Measurements from ENCODE around the gene POLE.

The POLE gene

GRCh38 chr12:132665794-132666193 is 21.3 kb downstream of the POLE start:
- H2BK15ac ChIP-seq (ENCODE audit: low read depth, poor library complexity, severe bottlenecking) = no peak overlapping the region
- H4K8ac ChIP-seq (ENCODE audit: low read length) = no peak overlapping the region
- H2BK5ac ChIP-seq (ENCODE audit: low read depth, low read length, poor library complexity, severe bottlenecking) = no peak overlapping the region
- H3K4me3 ChIP-seq (ENCODE audit: insufficient read depth in 1 of 2, low read depth in 1 of 2, low read length in 2 of 2) = no peak overlapping the region
- WGBS = 97% methylated on average over 6 of the region's 6 CpGs
- no peaks in the 10 kb centered on the region for H3K79me1 ChIP-seq (replicated peaks; ENCODE audit: low read length, poor library complexity, severe bottlenecking)
- H3K14ac ChIP-seq (ENCODE audit: low read length in 2 of 2) = no peak overlapping the region
- no peak overlapping the region for H2AK5ac ChIP-seq (ENCODE audit: low read length, severe bottlenecking)
- no peak overlapping the region for H3K23ac ChIP-seq (ENCODE audit: low read length in 2 of 2)
- no peak overlapping the region for H3K27ac ChIP-seq (ENCODE audit: low read length, poor library complexity, severe bottlenecking)
- H3K27me3 ChIP-seq (ENCODE audit: control insufficient read depth in 1 of 2, insufficient read depth in 1 of 2, low read length in 2 of 2) = no peaks in the 10 kb centered on the region
- no peak overlapping the region for H3K4me2 ChIP-seq (ENCODE audit: low read length, poor library complexity, severe bottlenecking)
- no peak for DNase-seq
- H3K9me3 ChIP-seq (ENCODE audit: control insufficient read depth, low read length) = no peaks in the 10 kb centered on the region
- no peak overlapping the region for H2AFZ ChIP-seq (ENCODE audit: low read depth, low read length)
- H3K9ac ChIP-seq (ENCODE audit: low read length) = no peak overlapping the region
- H3K18ac ChIP-seq (ENCODE audit: low read depth in 1 of 2, low read length in 2 of 2) = no peak overlapping the region
- H2BK120ac ChIP-seq (ENCODE audit: low read depth, low read length) = no peak overlapping the region
- H2BK12ac ChIP-seq (ENCODE audit: low read length in 2 of 2) = no peak overlapping the region
- peaks cover 73 to 83% of the 10 kb centered on the region in 2 experiments for H3K36me3 ChIP-seq (ENCODE audit: control insufficient read depth in 1 of 2, insufficient read depth in 2 of 2, low read depth in 1 of 2, low read length in 2 of 2)
- peaks cover 3% of the 10 kb centered on the region for H3K4me1 ChIP-seq (ENCODE audit: control insufficient read depth, insufficient read depth, low read depth, low read length)
- H3K4ac ChIP-seq (ENCODE audit: low read depth in 1 of 2, low read length in 2 of 2) = no peak overlapping the region
- H4K91ac ChIP-seq (ENCODE audit: low read length) = no peak overlapping the region

GRCh38 chr12:132665149-132665491 is 22.0 kb downstream of the POLE start:
- H3K4me3 ChIP-seq (ENCODE audit: insufficient read depth in 1 of 2, low read depth in 1 of 2, low read length in 2 of 2) = no peak overlapping the region
- no peak overlapping the region for H3K18ac ChIP-seq (ENCODE audit: low read depth in 1 of 2, low read length in 2 of 2)
- no peaks in the 10 kb centered on the region for H3K27me3 ChIP-seq (ENCODE audit: control insufficient read depth in 1 of 2, insufficient read depth in 1 of 2, low read length in 2 of 2)
- no peak overlapping the region for H3K4ac ChIP-seq (ENCODE audit: low read depth in 1 of 2, low read length in 2 of 2)
- DNase-seq = no peak
- H3K79me1 ChIP-seq (replicated peaks; ENCODE audit: low read length, poor library complexity, severe bottlenecking) = no peaks in the 10 kb centered on the region
- H2BK120ac ChIP-seq (ENCODE audit: low read depth, low read length) = no peak overlapping the region
- H3K9me3 ChIP-seq (ENCODE audit: control insufficient read depth, low read length) = no peaks in the 10 kb centered on the region
- H4K91ac ChIP-seq (ENCODE audit: low read length) = no peak overlapping the region
- H2BK5ac ChIP-seq (ENCODE audit: low read depth, low read length, poor library complexity, severe bottlenecking) = no peak overlapping the region
- no peak overlapping the region for H2BK15ac ChIP-seq (ENCODE audit: low read depth, poor library complexity, severe bottlenecking)
- no peak overlapping the region for H3K23ac ChIP-seq (ENCODE audit: low read length in 2 of 2)
- no peak overlapping the region for H2AFZ ChIP-seq (ENCODE audit: low read depth, low read length)
- H2BK12ac ChIP-seq (ENCODE audit: low read length in 2 of 2) = no peak overlapping the region
- H3K27ac ChIP-seq (ENCODE audit: low read length, poor library complexity, severe bottlenecking) = no peak overlapping the region
- H4K8ac ChIP-seq (ENCODE audit: low read length) = no peak overlapping the region
- no peak overlapping the region for H3K4me2 ChIP-seq (ENCODE audit: low read length, poor library complexity, severe bottlenecking)
- H2AK5ac ChIP-seq (ENCODE audit: low read length, severe bottlenecking) = no peak overlapping the region
- H3K36me3 ChIP-seq (ENCODE audit: control insufficient read depth in 1 of 2, insufficient read depth in 2 of 2, low read depth in 1 of 2, low read length in 2 of 2) = peaks cover 78 to 88% of the 10 kb centered on the region in 2 experiments
- H3K4me1 ChIP-seq (ENCODE audit: control insufficient read depth, insufficient read depth, low read depth, low read length) = peaks cover 3% of the 10 kb centered on the region
- H3K14ac ChIP-seq (ENCODE audit: low read length in 2 of 2) = no peak overlapping the region
- H3K9ac ChIP-seq (ENCODE audit: low read length) = no peak overlapping the region
- 94% methylated on average over 12 of the region's 13 CpGs for WGBS

DNA sequence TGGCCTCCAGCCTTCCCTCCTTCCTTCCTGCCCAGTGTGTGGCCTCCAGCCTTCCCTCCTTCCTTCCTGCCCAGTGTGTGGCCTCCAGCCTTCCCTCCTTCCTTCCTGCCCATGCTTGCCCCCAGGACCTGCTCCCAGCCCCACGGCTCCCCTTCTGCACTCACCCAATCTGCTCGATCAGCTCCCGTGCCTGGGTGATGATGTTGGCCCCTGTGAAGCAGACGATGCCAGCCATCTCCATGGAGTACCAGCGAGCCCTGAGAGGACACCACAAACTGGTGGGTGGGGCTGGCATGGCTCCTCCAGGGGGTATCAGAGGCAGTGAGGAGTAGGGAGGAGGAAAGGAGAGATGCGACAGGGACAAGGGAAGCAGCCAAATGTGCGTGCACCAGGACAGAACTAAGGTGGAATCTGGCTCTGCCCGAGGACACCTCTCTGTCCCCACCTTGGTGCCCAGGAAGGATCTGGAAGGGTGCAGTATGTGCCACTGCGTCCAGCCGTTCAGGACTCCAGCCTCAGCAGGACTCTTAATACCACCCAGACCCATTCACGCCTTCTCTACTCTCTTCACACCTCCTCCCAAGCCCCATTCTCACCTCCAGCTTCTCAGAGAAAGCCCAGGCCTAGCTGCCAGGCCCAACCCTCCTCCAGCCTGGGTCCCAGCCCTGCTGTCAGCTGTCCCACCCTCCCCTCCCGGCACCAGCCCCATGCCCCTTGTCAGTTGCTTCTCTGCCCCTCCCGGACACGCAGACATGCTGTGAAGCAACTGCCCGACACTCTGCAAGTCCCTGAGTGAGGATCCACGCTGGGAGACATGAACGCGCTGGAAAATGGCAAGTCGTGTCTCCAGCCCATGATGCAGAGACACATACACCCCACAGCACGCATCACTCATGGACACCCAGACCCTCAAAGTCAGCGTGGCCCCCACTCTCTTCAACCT is 22.7 kb downstream of the POLE start:
- H2BK5ac ChIP-seq (ENCODE audit: low read depth, low read length, poor library complexity, severe bottlenecking) = no peak overlapping the region
- no peak overlapping the region for H2BK120ac ChIP-seq (ENCODE audit: low read depth, low read length)
- no peak overlapping the region for H3K4me3 ChIP-seq (ENCODE audit: insufficient read depth in 1 of 2, low read depth in 1 of 2, low read length in 2 of 2)
- H3K9me3 ChIP-seq (ENCODE audit: control insufficient read depth, low read length) = no peaks in the 10 kb centered on the region
- no peak overlapping the region for H3K18ac ChIP-seq (ENCODE audit: low read depth in 1 of 2, low read length in 2 of 2)
- H2BK12ac ChIP-seq (ENCODE audit: low read length in 2 of 2) = no peak overlapping the region
- H3K27me3 ChIP-seq (ENCODE audit: control insufficient read depth in 1 of 2, insufficient read depth in 1 of 2, low read length in 2 of 2) = no peaks in the 10 kb centered on the region
- no peak overlapping the region for H3K27ac ChIP-seq (ENCODE audit: low read length, poor library complexity, severe bottlenecking)
- WGBS = 95% methylated on average over 21 of the region's 21 CpGs
- no peak for DNase-seq
- H2AFZ ChIP-seq (ENCODE audit: low read depth, low read length) = no peak overlapping the region
- H3K4me1 ChIP-seq (ENCODE audit: control insufficient read depth, insufficient read depth, low read depth, low read length) = peaks cover under 1% of the 10 kb centered on the region
- no peak overlapping the region for H3K14ac ChIP-seq (ENCODE audit: low read length in 2 of 2)
- no peak overlapping the region for H2AK5ac ChIP-seq (ENCODE audit: low read length, severe bottlenecking)
- no peak overlapping the region for H4K8ac ChIP-seq (ENCODE audit: low read length)
- no peak overlapping the region for H3K9ac ChIP-seq (ENCODE audit: low read length)
- H3K36me3 ChIP-seq (ENCODE audit: control insufficient read depth in 1 of 2, insufficient read depth in 2 of 2, low read depth in 1 of 2, low read length in 2 of 2) = peaks cover 76 to 87% of the 10 kb centered on the region in 2 experiments
- H4K91ac ChIP-seq (ENCODE audit: low read length) = no peak overlapping the region
- no peak overlapping the region for H3K4ac ChIP-seq (ENCODE audit: low read depth in 1 of 2, low read length in 2 of 2)
- no peak overlapping the region for H2BK15ac ChIP-seq (ENCODE audit: low read depth, poor library complexity, severe bottlenecking)
- no peaks in the 10 kb centered on the region for H3K79me1 ChIP-seq (replicated peaks; ENCODE audit: low read length, poor library complexity, severe bottlenecking)
- no peak overlapping the region for H3K23ac ChIP-seq (ENCODE audit: low read length in 2 of 2)
- no peak overlapping the region for H3K4me2 ChIP-seq (ENCODE audit: low read length, poor library complexity, severe bottlenecking)

- no peak overlapping the region for H3K27ac ChIP-seq (ENCODE audit: low read length, poor library complexity, severe bottlenecking)
- no peak overlapping the region for H3K4ac ChIP-seq (ENCODE audit: low read depth in 1 of 2, low read length in 2 of 2)
- H2AK5ac ChIP-seq (ENCODE audit: low read length, severe bottlenecking) = no peak overlapping the region
- no peak overlapping the region for H3K9ac ChIP-seq (ENCODE audit: low read length)
- no peak overlapping the region for H4K91ac ChIP-seq (ENCODE audit: low read length)
- H2AFZ ChIP-seq (ENCODE audit: low read depth, low read length) = no peak overlapping the region
- H3K4me2 ChIP-seq (ENCODE audit: low read length, poor library complexity, severe bottlenecking) = no peak overlapping the region
- WGBS = 97% methylated on average over 26 of the region's 29 CpGs
- no peak overlapping the region for H4K8ac ChIP-seq (ENCODE audit: low read length)
- DNase-seq = no peak
- H3K36me3 ChIP-seq (ENCODE audit: control insufficient read depth in 1 of 2, insufficient read depth in 2 of 2, low read depth in 1 of 2, low read length in 2 of 2) = peaks cover 77 to 90% of the 10 kb centered on the region in 2 experiments
- H3K9me3 ChIP-seq (ENCODE audit: control insufficient read depth, low read length) = no peaks in the 10 kb centered on the region
- no peak overlapping the region for H2BK120ac ChIP-seq (ENCODE audit: low read depth, low read length)
- no peak overlapping the region for H2BK5ac ChIP-seq (ENCODE audit: low read depth, low read length, poor library complexity, severe bottlenecking)
- H2BK15ac ChIP-seq (ENCODE audit: low read depth, poor library complexity, severe bottlenecking) = no peak overlapping the region
- no peaks in the 10 kb centered on the region for H3K79me1 ChIP-seq (replicated peaks; ENCODE audit: low read length, poor library complexity, severe bottlenecking)
- H3K4me1 ChIP-seq (ENCODE audit: control insufficient read depth, insufficient read depth, low read depth, low read length) = no peaks in the 10 kb centered on the region
- H3K14ac ChIP-seq (ENCODE audit: low read length in 2 of 2) = no peak overlapping the region
- no peak overlapping the region for H3K4me3 ChIP-seq (ENCODE audit: insufficient read depth in 1 of 2, low read depth in 1 of 2, low read length in 2 of 2)
- H3K27me3 ChIP-seq (ENCODE audit: control insufficient read depth in 1 of 2, insufficient read depth in 1 of 2, low read length in 2 of 2) = no peaks in the 10 kb centered on the region
- H3K23ac ChIP-seq (ENCODE audit: low read length in 2 of 2) = no peak overlapping the region
- no peak overlapping the region for H3K18ac ChIP-seq (ENCODE audit: low read depth in 1 of 2, low read length in 2 of 2)
- no peak overlapping the region for H2BK12ac ChIP-seq (ENCODE audit: low read length in 2 of 2)
Measured at GRCh38 chr12:132662901-132663755, 24.0 kb downstream of the POLE start.
